HCT116 (cell line): Measurements from ENCODE around the gene RNF214. TPM values are rescaled to one million over a fixed set of nuclear protein-coding genes. Genes with fewer than 3 reads are reported as not detected.

Source experiments
- ATAC-seq: fragments of 200-7000 bp; cut with Tn5 transposase; 2 replicates; pipeline ENCODE4 v1.9.1; 2020; ENCODE audit warnings: mild to moderate bottlenecking, moderate library complexity
- BruUV-seq: library from RNA; stranded (reverse); fragments of 400-500 nt; replicated peaks from 2 replicates; lab custom pipeline; 2021; lab: Mats Ljungman, UMichigan
- CTCF ChIA-PET: fragments of 300-600 bp; sonication (Branson Sonifier 250); formaldehyde crosslinking; loops from one replicate; lab custom pipeline; 2021; ENCODE audit warnings: antibody characterized with exemption; lab: Charles Lee
- POLR2A ChIA-PET: fragments of 300-600, 350-600 bp; sonication (Branson Sonifier 250); formaldehyde crosslinking; loops from one replicate; lab custom pipeline; 2021; ENCODE audit warnings: antibody characterized with exemption; lab: Charles Lee
- RAD21 ChIA-PET, 2 experiments: fragments of 300-600 bp; sonication (Branson Sonifier 250); formaldehyde crosslinking; loops; one replicate each; lab custom pipeline; 2023; ENCODE audit warnings: low total read pairs in 2 of 2; ENCODE audit not compliant: uncharacterized antibody in 2 of 2, unreplicated experiment in 2 of 2, low non-redundant PET in 1 of 2; lab: Charles Lee
- DNase-seq: peaks from one replicate; pipeline ENCODE4 v3.0.0-alpha.2; 2010; ENCODE audit warnings: low read depth, low spot score
- H2AFZ ChIP-seq: fragments of 200-600 bp; shearing (Covaris generic), sonication (generic); 2 replicates; pipeline ENCODE4 v1.6.1; 2017; ENCODE audit warnings: low read depth, mixed run types, mixed read lengths, antibody characterized with exemption, low read length; ENCODE audit not compliant: poor library complexity, severe bottlenecking
- H3K27ac ChIP-seq: 2 replicates; pipeline ENCODE4 v1.5.1; 2012; ENCODE audit warnings: low read depth, low read length
- H3K27me3 ChIP-seq: fragments of 200-600 bp; sonication (generic); 2 replicates; pipeline ENCODE4 v1.6.1; 2016; ENCODE audit warnings: mixed run types, low read length, mixed read lengths; ENCODE audit not compliant: insufficient read depth
- H3K36me3 ChIP-seq, 2 experiments: fragments of 200-500 bp in 1 of 2; fragments of 200-600 bp in 1 of 2; sonication (Bioruptor generic) in 1 of 2; sonication (generic) in 1 of 2; 2 replicates each; pipeline versions ENCODE4 v1.5.1 to v1.6.1; 2014 to 2016; ENCODE audit warnings: low read length in 2 of 2, inconsistent platforms in 1 of 2, mixed read lengths in 1 of 2, mixed run types in 1 of 2; ENCODE audit not compliant: insufficient read depth in 2 of 2, control insufficient read depth in 1 of 2
- H3K4me1 ChIP-seq, 2 experiments: fragments of 200-600 bp in 1 of 2; sonication (generic) in 1 of 2; 2 replicates each; pipeline versions ENCODE4 v1.5.1 to v1.6.1; 2012 to 2017; ENCODE audit warnings: low read length in 2 of 2, inconsistent platforms in 1 of 2, mild to moderate bottlenecking in 1 of 2, mixed read lengths in 1 of 2, mixed run types in 1 of 2, moderate library complexity in 1 of 2; ENCODE audit not compliant: insufficient read depth in 2 of 2, control insufficient read depth in 1 of 2
- H3K4me2 ChIP-seq: fragments of 200-600 bp; sonication (generic); 2 replicates; pipeline ENCODE4 v1.6.1; 2017; ENCODE audit warnings: mixed run types, low read length, mixed read lengths
- H3K4me3 ChIP-seq, 2 experiments: fragments of 200-600 bp in 1 of 2; sonication (generic) in 1 of 2; replicated peaks in 1 of 2; 2 replicates each; pipeline ENCODE4 v1.5.1; 2011 to 2016; ENCODE audit warnings: low read length in 2 of 2, control low read depth in 1 of 2, low read depth in 1 of 2, mild to moderate bottlenecking in 1 of 2, mixed read lengths in 1 of 2, mixed run types in 1 of 2
- H3K79me2 ChIP-seq: fragments of 200-600 bp; sonication (generic); 2 replicates; pipeline ENCODE4 v1.6.1; 2017; ENCODE audit warnings: mild to moderate bottlenecking, mixed run types, low read length, moderate library complexity, mixed read lengths; ENCODE audit not compliant: insufficient read depth
- H3K9ac ChIP-seq: fragments of 200-600 bp; sonication (generic); 2 replicates; pipeline ENCODE4 v1.6.1; 2016; ENCODE audit warnings: low read length, mixed read lengths
- H3K9me2 ChIP-seq: fragments of 200-600 bp; sonication (generic), shearing (Covaris generic); 2 replicates; pipeline ENCODE4 v1.6.1; 2017; ENCODE audit warnings: mixed run types, mild to moderate bottlenecking, moderate library complexity; ENCODE audit not compliant: insufficient read depth
- H3K9me3 ChIP-seq, 2 experiments: fragments of 200-500 bp in 1 of 2; fragments of 200-600 bp in 1 of 2; sonication (Bioruptor generic) in 1 of 2; sonication (generic) in 1 of 2; 2 replicates each; pipeline ENCODE4 v1.6.1; 2014 to 2017; ENCODE audit warnings: low read length in 2 of 2, mixed read lengths in 2 of 2, inconsistent platforms in 1 of 2, low read depth in 1 of 2, mild to moderate bottlenecking in 1 of 2, mixed run types in 1 of 2, moderate library complexity in 1 of 2; ENCODE audit not compliant: control insufficient read depth in 1 of 2, insufficient read depth in 1 of 2
- H4K20me1 ChIP-seq: fragments of 200-600 bp; sonication (generic), shearing (Covaris generic); 2 replicates; pipeline ENCODE4 v1.6.1; 2017; ENCODE audit warnings: mixed run types, mild to moderate bottlenecking, moderate library complexity; ENCODE audit not compliant: insufficient read depth
- CBX3 ChIP-seq: IDR thresholded peaks from 2 replicates; pipeline ENCODE4 v1.6.1; 2012; ENCODE audit warnings: low read depth
- EZH2 ChIP-seq: fragments of 200-600 bp; sonication (generic); IDR thresholded peaks from 2 replicates; pipeline ENCODE4 v1.6.1; 2017; ENCODE audit warnings: antibody characterized with exemption, mixed run types
- JUND ChIP-seq: IDR thresholded peaks from 2 replicates; pipeline ENCODE4 v1.6.1; 2012
- SRF ChIP-seq: IDR thresholded peaks from 2 replicates; pipeline ENCODE4 v1.6.1; 2012; ENCODE audit warnings: low read depth
- TCF7L2 ChIP-seq: IDR thresholded peaks from 2 replicates; pipeline ENCODE4 v1.7.0; 2011; ENCODE audit warnings: borderline replicate concordance, inconsistent platforms; ENCODE audit not compliant: insufficient read depth, insufficient read length; ENCODE audit errors: extremely low read depth
- YY1 ChIP-seq: IDR thresholded peaks from 2 replicates; pipeline ENCODE4 v1.6.1; 2011; ENCODE audit warnings: low read length, low read depth, moderate library complexity, mild to moderate bottlenecking; ENCODE audit not compliant: insufficient replicate concordance; ENCODE audit errors: extremely low read depth
- ZFX ChIP-seq: fragments of 450-650 bp; IDR thresholded peaks from 2 replicates; pipeline ENCODE4 v1.6.1; 2017
- ZNF274 ChIP-seq: fragments of 200-500 bp; sonication (Bioruptor generic); IDR thresholded peaks from 2 replicates; pipeline ENCODE4 v1.6.1; 2014; ENCODE audit warnings: mild to moderate bottlenecking, low read depth, low read length, inconsistent platforms
- intact Hi-C: fragments of 100-400 bp; cut with micrococcal nuclease; formaldehyde crosslinking; loops from 2 replicates; pipeline ENCODE4 v1.10.0; 2022
- total RNA-seq: library from RNA; stranded (reverse); gene quantifications from one replicate; pipeline ENCODE4 v1.2.1, GENCODE V29; 2021; ENCODE audit not compliant: unreplicated experiment
- TF ChIP-seq, protein P1 (sequence below): IDR thresholded peaks from 2 replicates; pipeline ENCODE4 v1.6.1; 2011; ENCODE audit warnings: mild to moderate bottlenecking, low read length, moderate library complexity; ENCODE audit not compliant: insufficient replicate concordance; ENCODE audit errors: extremely low read depth
- TF ChIP-seq, protein P2 (sequence below): IDR thresholded peaks from 2 replicates; pipeline ENCODE4 v1.6.1; 2012
- TF ChIP-seq, protein P3 (sequence below): IDR thresholded peaks from 2 replicates; pipeline ENCODE4 v1.6.1; 2012

RNF214 gene
- total RNA-seq, 1 experiment from 2014 or later, result 29.3 TPM

DNA sequence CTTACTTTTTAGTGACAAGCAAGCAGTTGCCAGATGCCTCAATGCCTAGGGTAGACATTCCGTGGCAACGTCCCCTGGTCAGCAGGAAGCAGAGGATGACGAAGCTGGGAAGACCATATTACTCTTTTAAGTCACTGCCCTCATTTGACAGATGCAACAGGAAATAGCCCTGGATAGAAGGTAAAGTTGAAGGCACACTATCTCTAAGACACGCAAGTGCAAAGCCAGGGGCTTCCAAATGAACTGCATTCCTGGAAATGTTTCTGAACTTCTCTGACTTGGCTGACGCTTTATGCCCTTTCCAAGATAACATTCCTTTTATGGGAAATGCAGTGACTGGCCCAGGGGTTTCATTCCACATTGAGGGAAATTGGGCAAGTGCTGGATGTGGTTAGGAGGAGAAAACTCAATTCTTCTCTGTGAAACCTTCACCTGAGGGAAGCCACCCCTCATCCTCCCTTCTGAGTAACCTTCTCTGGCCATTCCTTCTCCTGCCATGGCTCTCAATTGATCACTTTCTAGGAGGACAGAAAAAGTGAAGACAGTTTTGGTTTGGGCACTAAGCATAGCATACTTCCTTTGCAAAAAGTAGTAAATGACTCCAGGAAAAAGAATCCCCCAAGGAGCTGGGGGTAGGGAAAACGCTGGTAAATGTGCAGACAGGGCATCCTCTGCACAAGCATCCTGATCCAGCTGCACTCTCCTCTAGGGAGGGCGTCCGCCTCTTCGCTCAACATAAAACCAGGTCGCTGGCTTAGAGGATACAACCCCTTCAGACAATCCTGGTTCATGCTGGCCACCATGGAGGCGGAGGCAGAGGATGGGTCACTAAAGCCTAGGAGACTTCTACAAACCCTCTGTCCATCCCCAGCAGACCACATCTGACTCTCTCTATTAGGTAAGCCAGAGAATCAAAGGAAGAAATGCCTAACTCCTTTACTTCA lies 15.1 kb upstream of the RNF214 start:
- H3K79me2 ChIP-seq, result no peaks in the 10 kb centered on the region
- no TSS peak for BruUV-seq
- no peaks in the 10 kb centered on the region for H3K27me3 ChIP-seq
- intact Hi-C loops, result no loop called here
- TF ChIP-seq TCF7L2, result no peak
- TF ChIP-seq SRF, result no peak
- no peak for TF ChIP-seq JUND
- no peak for TF ChIP-seq ZNF274
- TF ChIP-seq, protein P1, sequence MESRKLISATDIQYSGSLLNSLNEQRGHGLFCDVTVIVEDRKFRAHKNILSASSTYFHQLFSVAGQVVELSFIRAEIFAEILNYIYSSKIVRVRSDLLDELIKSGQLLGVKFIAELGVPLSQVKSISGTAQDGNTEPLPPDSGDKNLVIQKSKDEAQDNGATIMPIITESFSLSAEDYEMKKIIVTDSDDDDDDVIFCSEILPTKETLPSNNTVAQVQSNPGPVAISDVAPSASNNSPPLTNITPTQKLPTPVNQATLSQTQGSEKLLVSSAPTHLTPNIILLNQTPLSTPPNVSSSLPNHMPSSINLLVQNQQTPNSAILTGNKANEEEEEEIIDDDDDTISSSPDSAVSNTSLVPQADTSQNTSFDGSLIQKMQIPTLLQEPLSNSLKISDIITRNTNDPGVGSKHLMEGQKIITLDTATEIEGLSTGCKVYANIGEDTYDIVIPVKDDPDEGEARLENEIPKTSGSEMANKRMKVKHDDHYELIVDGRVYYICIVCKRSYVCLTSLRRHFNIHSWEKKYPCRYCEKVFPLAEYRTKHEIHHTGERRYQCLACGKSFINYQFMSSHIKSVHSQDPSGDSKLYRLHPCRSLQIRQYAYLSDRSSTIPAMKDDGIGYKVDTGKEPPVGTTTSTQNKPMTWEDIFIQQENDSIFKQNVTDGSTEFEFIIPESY, result no peak
- no peak for TF ChIP-seq YY1
- no peak for TF ChIP-seq EZH2
- TF ChIP-seq, protein P2, sequence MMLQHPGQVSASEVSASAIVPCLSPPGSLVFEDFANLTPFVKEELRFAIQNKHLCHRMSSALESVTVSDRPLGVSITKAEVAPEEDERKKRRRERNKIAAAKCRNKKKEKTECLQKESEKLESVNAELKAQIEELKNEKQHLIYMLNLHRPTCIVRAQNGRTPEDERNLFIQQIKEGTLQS, result no peak
- TF ChIP-seq ZFX, result no peak
- TF ChIP-seq, protein P3, sequence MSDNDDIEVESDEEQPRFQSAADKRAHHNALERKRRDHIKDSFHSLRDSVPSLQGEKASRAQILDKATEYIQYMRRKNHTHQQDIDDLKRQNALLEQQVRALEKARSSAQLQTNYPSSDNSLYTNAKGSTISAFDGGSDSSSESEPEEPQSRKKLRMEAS, result no peak
- TF ChIP-seq CBX3, result no peak
- DNase-seq, result no peak
- H3K9ac ChIP-seq, result no peak overlapping the region
- no peak for ATAC-seq
- H4K20me1 ChIP-seq, result no peaks in the 10 kb centered on the region
- CTCF ChIA-PET, result no interaction called here
- POLR2A ChIA-PET, result no interaction called here
- RAD21 ChIA-PET, result no interaction called here
- H3K4me2 ChIP-seq, result no peak overlapping the region
- H3K36me3 ChIP-seq, result peaks cover 16 to 19% of the 10 kb centered on the region in 2 experiments; a peak in 3 of 4 replicates
- no peaks in the 10 kb centered on the region for H3K9me2 ChIP-seq
- H3K4me1 ChIP-seq, result peaks cover 9 to 14% of the 10 kb centered on the region in 2 experiments
- no peak overlapping the region for H3K4me3 ChIP-seq
- no peak overlapping the region for H3K27ac ChIP-seq
- H2AFZ ChIP-seq, result no peak overlapping the region
- H3K9me3 ChIP-seq, result no peaks in the 10 kb centered on the region
